Measurements from ENCODE around the gene VAPB.

VAPB gene

GRCh38 chr20:58432186-58432954, 43.3 kb downstream of the VAPB start:
- DNase-seq (ENCODE audit: extremely low spot score, insufficient read length, low read depth) (no peak), FAIRE-seq (no peak)

- no peak for FAIRE-seq
Measured at GRCh38 chr20:58433029-58433647, 44.1 kb downstream of the VAPB start.

GRCh38 chr20:58433759-58434158, 44.7 kb downstream of the VAPB start:
- FAIRE-seq (no peak), DNase-seq (ENCODE audit: extremely low spot score, insufficient read length, low read depth) (no peak)

More at GRCh38 chr20:58433029-58433647, 44.1 kb downstream of the VAPB start:
- no peak for DNase-seq (ENCODE audit: extremely low spot score, insufficient read length, low read depth)

- FAIRE-seq = no peak
Measured at GRCh38 chr20:58434326-58434725, 45.3 kb downstream of the VAPB start.

GRCh38 chr20:58435237-58435636, 46.2 kb downstream of the VAPB start:
- FAIRE-seq = no peak
- DNase-seq (ENCODE audit: extremely low spot score, insufficient read length, low read depth) = no peak

More at GRCh38 chr20:58434326-58434725, 45.3 kb downstream of the VAPB start:
- no peak for DNase-seq (ENCODE audit: extremely low spot score, insufficient read length, low read depth)

- peak; percentile 58 for FAIRE-seq
- DNase-seq (ENCODE audit: extremely low spot score, insufficient read length, low read depth) = peak; percentile 11
Measured at GRCh38 chr20:58436868-58437645, 48.0 kb downstream of the VAPB start.

GRCh38 chr20:58438970-58439808, 50.2 kb downstream of the VAPB start:
- no peak for DNase-seq (ENCODE audit: extremely low spot score, insufficient read length, low read depth)
- no peak for FAIRE-seq

GRCh38 chr20:58440021-58440767, 51.2 kb downstream of the VAPB start:
- no peak for DNase-seq (ENCODE audit: extremely low spot score, insufficient read length, low read depth)
- no peak for FAIRE-seq

GRCh38 chr20:58441723-58442122, 52.7 kb downstream of the VAPB start:
- DNase-seq (ENCODE audit: extremely low spot score, insufficient read length, low read depth) (no peak), FAIRE-seq (no peak)

GRCh38 chr20:58444746-58445255, 55.8 kb downstream of the VAPB start:
- FAIRE-seq (no peak), DNase-seq (ENCODE audit: extremely low spot score, insufficient read length, low read depth) (no peak)

- no peak for DNase-seq (ENCODE audit: extremely low spot score, insufficient read length, low read depth)
Measured at GRCh38 chr20:58446264-58446959, 57.4 kb downstream of the VAPB start.

GRCh38 chr20:58446960-58447265, 57.9 kb downstream of the VAPB start:
- FAIRE-seq (no peak), DNase-seq (ENCODE audit: extremely low spot score, insufficient read length, low read depth) (no peak)

More at GRCh38 chr20:58446264-58446959, 57.4 kb downstream of the VAPB start:
- FAIRE-seq = no peak

GRCh38 chr20:58447511-58448391, 58.7 kb downstream of the VAPB start:
- DNase-seq (ENCODE audit: extremely low spot score, insufficient read length, low read depth) = no peak
- FAIRE-seq = peak; percentile 60

GRCh38 chr20:58448958-58449357, 59.9 kb downstream of the VAPB start:
- no peak for DNase-seq (ENCODE audit: extremely low spot score, insufficient read length, low read depth)
- FAIRE-seq = no peak

- FAIRE-seq (peak; percentile 48), DNase-seq (ENCODE audit: extremely low spot score, insufficient read length, low read depth) (no peak)
Measured at GRCh38 chr20:58449681-58450221, 60.7 kb downstream of the VAPB start.

GRCh38 chr20:58450254-58450653, 61.2 kb downstream of the VAPB start:
- DNase-seq (ENCODE audit: extremely low spot score, insufficient read length, low read depth) = no peak
- FAIRE-seq = peak; percentile 67

- DNase-seq (ENCODE audit: extremely low spot score, insufficient read length, low read depth) (no peak), FAIRE-seq (peak; percentile 31)
Measured at GRCh38 chr20:58452667-58453255, 63.7 kb downstream of the VAPB start.

Measured in GM18507 (cell line).